Epithelial cell of esophagus (primary cell): ENCODE measurements around the gene BCL2.

Experiments used
- DNase-seq: peaks from one replicate; pipeline ENCODE4 v3.0.0; 2010; ENCODE audit warnings: low read depth
- H3K4me3 ChIP-seq: 2 replicates; pipeline ENCODE4 v1.5.1; 2011; ENCODE audit warnings: mild to moderate bottlenecking, low read length, control low read depth
- CTCF ChIP-seq: IDR thresholded peaks from 2 replicates; pipeline ENCODE4 v1.5.1; 2011; ENCODE audit warnings: low read depth, mild to moderate bottlenecking, low read length, control low read depth, inconsistent platforms; ENCODE audit not compliant: insufficient read depth; ENCODE audit errors: missing control alignments

Gene BCL2

DNA sequence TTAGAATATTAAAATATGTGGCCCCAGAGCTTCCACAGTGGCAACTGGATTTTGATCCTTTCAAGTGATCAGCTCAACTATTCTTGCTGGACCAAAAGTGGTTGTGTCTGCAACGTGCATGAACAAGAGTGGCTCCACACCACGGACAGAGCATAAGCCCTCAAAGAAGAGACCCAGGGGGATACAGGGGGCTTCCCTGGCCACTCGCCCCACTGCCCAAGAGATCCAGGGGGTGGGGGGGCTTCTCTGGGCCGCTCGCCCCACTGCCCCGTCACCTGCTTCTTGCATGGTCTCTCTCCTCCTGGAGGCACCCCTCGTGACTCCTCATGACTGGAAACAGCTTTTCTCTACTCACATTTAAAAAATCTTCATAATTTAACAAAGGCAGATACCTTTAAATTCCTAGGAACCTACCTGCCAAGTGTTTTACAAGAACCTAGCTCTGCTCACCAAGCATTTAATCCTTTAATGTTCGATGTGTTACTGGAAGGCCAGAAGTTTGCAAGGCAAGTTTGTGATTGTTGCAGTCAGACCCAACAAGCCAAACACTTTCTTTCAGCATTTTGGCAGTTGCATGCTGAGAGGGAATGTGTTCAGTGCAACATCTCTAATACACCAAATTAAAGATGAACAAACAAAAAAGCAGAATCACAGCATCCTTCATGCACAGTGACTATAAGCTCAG lies 174.3 kb downstream of the BCL2 start:
- DNase-seq, result no peak

GRCh38 chr18:63144748-63145147 lies 174.8 kb downstream of the BCL2 start:
- no peak for TF ChIP-seq CTCF
- no peak for DNase-seq
- H3K4me3 ChIP-seq, result no peak overlapping the region

More for the DNA sequence above, 174.3 kb downstream of the BCL2 start:
- no peak for TF ChIP-seq CTCF
- H3K4me3 ChIP-seq, result no peak overlapping the region

GRCh38 chr18:63143330-63143771 lies 176.2 kb downstream of the BCL2 start:
- TF ChIP-seq CTCF, result no peak
- no peak overlapping the region for H3K4me3 ChIP-seq
- no peak for DNase-seq

GRCh38 chr18:63142594-63143225 lies 176.9 kb downstream of the BCL2 start:
- no peak overlapping the region for H3K4me3 ChIP-seq
- DNase-seq, result no peak
- no peak for TF ChIP-seq CTCF

DNA sequence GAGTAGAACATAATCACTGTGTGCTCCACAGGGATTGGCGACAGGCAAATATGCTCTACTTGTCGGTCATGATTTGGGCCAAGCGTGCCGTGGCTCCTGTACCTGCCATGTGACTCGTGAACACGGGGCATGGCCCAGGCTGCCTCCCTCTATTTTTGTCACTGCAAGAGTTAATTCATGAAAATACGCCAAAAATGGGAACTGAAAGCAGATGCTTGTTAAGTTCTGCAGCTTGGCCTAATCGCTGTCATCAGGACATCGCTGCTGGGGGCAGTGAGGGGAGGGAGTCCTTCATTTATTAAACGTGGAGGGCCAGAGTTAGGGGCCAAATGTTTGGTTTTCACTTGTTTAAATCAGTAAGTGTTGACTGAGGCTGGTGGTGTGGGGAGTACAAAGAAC lies 177.8 kb downstream of the BCL2 start:
- H3K4me3 ChIP-seq, result no peak overlapping the region
- TF ChIP-seq CTCF, result no peak
- no peak for DNase-seq

GRCh38 chr18:63140997-63141777 lies 178.4 kb downstream of the BCL2 start:
- TF ChIP-seq CTCF, result no peak
- DNase-seq, result no peak
- H3K4me3 ChIP-seq, result no peak overlapping the region
